CD4-positive, alpha-beta T cell (primary cell): Measurements from ENCODE around the gene MSI2. TPM values are rescaled to one million over a fixed set of nuclear protein-coding genes. Genes with fewer than 3 reads are reported as not detected.

Source experiments
- ATAC-seq: fragments of 200-7000 bp; cut with Tn5 transposase; one replicate; pipeline ENCODE4 v1.10.0; 2022; ENCODE audit warnings: mild to moderate bottlenecking; ENCODE audit not compliant: poor library complexity
- CTCF ChIA-PET: fragments of 350-600 bp; sonication (Branson Sonifier 250); formaldehyde crosslinking; loops from one replicate; lab custom pipeline; 2021; ENCODE audit warnings: antibody characterized with exemption, inconsistent platforms; lab: Charles Lee
- POLR2A ChIA-PET: fragments of 350-600 bp; sonication (Branson Sonifier 250); formaldehyde crosslinking; loops from one replicate; lab custom pipeline; 2021; ENCODE audit warnings: antibody characterized with exemption, inconsistent platforms; lab: Charles Lee
- DNase-seq, 14 experiments: peaks; one replicate each; pipeline ENCODE4 v3.0.0-alpha.2; 2013 to 2020; ENCODE audit warnings: mixed read lengths in 2 of 14
- H3K27ac ChIP-seq, 2 donors: one replicate each; pipeline versions ENCODE4 v1.5.1 to v1.7.0; 2013; ENCODE audit warnings: low read length in 2 of 2, low read depth in 1 of 2, mild to moderate bottlenecking in 1 of 2
- H3K27me3 ChIP-seq, 2 experiments: 1 replicate in 1 of 2; 2 replicates in 1 of 2; pipeline versions ENCODE4 v1.6.1 to v1.7.0; 2013; ENCODE audit warnings: low read length in 2 of 2, control low read depth in 1 of 2, mild to moderate bottlenecking in 1 of 2, moderate library complexity in 1 of 2; ENCODE audit not compliant: insufficient read depth in 2 of 2, control insufficient read depth in 1 of 2
- H3K36me3 ChIP-seq: one replicate; pipeline ENCODE4 v1.6.1; 2013; ENCODE audit warnings: low read length, control low read depth; ENCODE audit not compliant: insufficient read depth
- H3K4me1 ChIP-seq: one replicate; pipeline ENCODE4 v1.6.1; 2013; ENCODE audit warnings: low read length, control low read depth; ENCODE audit not compliant: insufficient read depth
- H3K4me3 ChIP-seq: one replicate; pipeline ENCODE4 v1.5.1; 2013; ENCODE audit warnings: mild to moderate bottlenecking, low read length, moderate library complexity
- H3K9me3 ChIP-seq, 2 experiments: 1 replicate in 1 of 2; 2 replicates in 1 of 2; pipeline versions ENCODE4 v1.6.1 to v1.7.0; 2013; ENCODE audit warnings: low read length in 2 of 2, mild to moderate bottlenecking in 2 of 2, control low read depth in 1 of 2, moderate library complexity in 1 of 2; ENCODE audit not compliant: control insufficient read depth in 1 of 2, insufficient read depth in 1 of 2
- H3K27ac Mint-ChIP-seq: one replicate; pipeline ENCODE4 v1.8.0; 2020; ENCODE audit warnings: mixed read lengths
- H3K27me3 Mint-ChIP-seq: one replicate; pipeline ENCODE4 v1.8.0; 2021; ENCODE audit warnings: mixed read lengths
- H3K36me3 Mint-ChIP-seq: one replicate; pipeline ENCODE4 v1.8.0; 2021; ENCODE audit warnings: low read depth, mixed read lengths
- H3K4me1 Mint-ChIP-seq: one replicate; pipeline ENCODE4 v1.8.0; 2021; ENCODE audit warnings: low read depth, mixed read lengths
- H3K4me3 Mint-ChIP-seq: one replicate; pipeline ENCODE4 v1.8.0; 2020; ENCODE audit warnings: mild to moderate bottlenecking, mixed read lengths
- H3K9me3 Mint-ChIP-seq: one replicate; pipeline ENCODE4 v1.8.0; 2020; ENCODE audit warnings: mixed read lengths
- CTCF ChIP-seq: fragments of 200-600 bp; IDR thresholded peaks from one replicate; pipeline ENCODE4 v1.8.0; 2022; ENCODE audit warnings: antibody characterized with exemption, mild to moderate bottlenecking
- intact Hi-C, 2 experiments: fragments of 100-400 bp; cut with DNase I in 1 of 2; cut with micrococcal nuclease in 1 of 2; formaldehyde crosslinking; loops; one replicate each; pipeline versions ENCODE4 v1.15.1 to v1.9.0; 2023 to 2025; cut with DNase I, micrococcal nuclease
- total RNA-seq, 174 experiments: library from RNA in 2 of 174; stranded (reverse) in 2 of 174; gene quantifications; one replicate each; pipeline ENCODE4 v1.2.3 and lab custom pipeline; 2021 to 2026

MSI2 gene
- total RNA-seq, 2 experiments from 2014 or later, result 129 to 132 TPM

- Histone ChIP-seq H3K27ac (no peak overlapping the region), H3K27me3 (no peaks in the 10 kb centered on the region), H3K9me3 (no peaks in the 10 kb centered on the region), H3K36me3 (peaks cover 37% of the 10 kb centered on the region), H3K4me3 (no peak overlapping the region), H3K4me1 (peaks cover 34% of the 10 kb centered on the region)
- no peak for TF ChIP-seq CTCF
- no peaks in the 10 kb centered on the region for H3K27me3 Mint-ChIP-seq
- H3K4me3 Mint-ChIP-seq, result peak overlapping the region; percentile 99
- peaks cover 92% of the 10 kb centered on the region for H3K36me3 Mint-ChIP-seq
- intact Hi-C loops, result no loop called here
- H3K4me1 Mint-ChIP-seq, result peaks cover 78% of the 10 kb centered on the region
- POLR2A ChIA-PET, result interaction anchor here (0.7 kb wide), 1 partner anchor 9 kb away, joined by 5 read pairs; no protein-coding TSS in a partner anchor
- H3K27ac Mint-ChIP-seq, result peak overlapping the region; percentile 26
- H3K9me3 Mint-ChIP-seq, result no peaks in the 10 kb centered on the region
- CTCF ChIA-PET, result interaction anchor here (4.9 kb wide), 1 partner anchor 17 kb away, joined by 28 read pairs; no protein-coding TSS in a partner anchor
- no peak for ATAC-seq
- no peak for DNase-seq
Measured at GRCh38 chr17:57260325-57261083, 4.2 kb downstream of the MSI2 start.

GRCh38 chr17:57261084-57261461 lies 4.8 kb downstream of the MSI2 start:
- Mint-ChIP-seq H3K4me1 (peaks cover 80% of the 10 kb centered on the region), H3K4me3 (peak overlapping the region; percentile 70), H3K9me3 (no peaks in the 10 kb centered on the region), H3K27me3 (no peaks in the 10 kb centered on the region), H3K36me3 (peaks cover 93% of the 10 kb centered on the region), H3K27ac (peak overlapping the region; percentile 26)
- H3K4me3 ChIP-seq, result no peak overlapping the region
- ChIA-PET POLR2A (interaction anchor here (0.7 kb wide), 1 partner anchor 9 kb away, joined by 5 read pairs; no protein-coding TSS in a partner anchor), CTCF (interaction anchor here (0.7 to 4.9 kb wide), 3 partner anchors 17 to 108 kb away, joined by 3 to 28 read pairs (median 4); no protein-coding TSS in a partner anchor)
- no peak for TF ChIP-seq CTCF
- no peak for DNase-seq
- peaks cover 38% of the 10 kb centered on the region for H3K36me3 ChIP-seq
- no peaks in the 10 kb centered on the region for H3K9me3 ChIP-seq
- H3K4me1 ChIP-seq, result peaks cover 33% of the 10 kb centered on the region
- intact Hi-C loops, result no loop called here
- no peak overlapping the region for H3K27ac ChIP-seq
- no peak for ATAC-seq
- H3K27me3 ChIP-seq, result no peaks in the 10 kb centered on the region

GRCh38 chr17:57262557-57262956 lies 6.2 kb downstream of the MSI2 start:
- H3K4me1 Mint-ChIP-seq, result peaks cover 78% of the 10 kb centered on the region
- no peak for TF ChIP-seq CTCF
- no peak for DNase-seq
- no peaks in the 10 kb centered on the region for H3K9me3 Mint-ChIP-seq
- peaks cover 49% of the 10 kb centered on the region for H3K36me3 ChIP-seq
- H3K4me3 ChIP-seq, result no peak overlapping the region
- no peaks in the 10 kb centered on the region for H3K27me3 Mint-ChIP-seq
- no peak for ATAC-seq
- H3K27ac ChIP-seq, result no peak overlapping the region
- no peaks in the 10 kb centered on the region for H3K9me3 ChIP-seq
- CTCF ChIA-PET, result interaction anchor here (1.5 to 4.9 kb wide), 2 partner anchors 16 to 19 kb away, joined by 4 to 28 read pairs; no protein-coding TSS in a partner anchor
- H3K4me1 ChIP-seq, result peaks cover 37% of the 10 kb centered on the region
- intact Hi-C loops, result no loop called here
- H3K4me3 Mint-ChIP-seq, result no peak overlapping the region
- no peaks in the 10 kb centered on the region for H3K27me3 ChIP-seq
- POLR2A ChIA-PET, result interaction anchor here (0.7 kb wide), 1 partner anchor 8 kb away, joined by 3 read pairs; no protein-coding TSS in a partner anchor
- H3K36me3 Mint-ChIP-seq, result peaks cover 95% of the 10 kb centered on the region
- H3K27ac Mint-ChIP-seq, result no peak overlapping the region
